ENCODE results near the gene PCNP.

GRCh38 chr3:101635345-101635744 is 61.4 kb downstream of the PCNP start:
- TF ChIP-seq ZNF274 (IDR thresholded peaks at IDR 0.05; ENCODE audit: low read depth, low read length): no peak
- TF ChIP-seq YY1 (IDR thresholded peaks at IDR 0.05; ENCODE audit: insufficient read depth, insufficient read length): no peak
